Suprapubic skin (tissue), 4 donors: Measurements from ENCODE around the gene BAZ2B. TPM values are rescaled to one million over a fixed set of nuclear protein-coding genes. Genes with fewer than 3 reads are reported as not detected.

Source experiments
- DNase-seq, 2 donors: peaks; one replicate each; pipeline ENCODE4 v3.0.0-alpha.2; 2019; ENCODE audit warnings: low spot score in 2 of 2
- H3K27ac ChIP-seq: fragments of 200-600 bp; sonication (generic); one replicate; pipeline ENCODE4 v1.5.1; 2019
- H3K27me3 ChIP-seq: fragments of 200-600 bp; sonication (generic); one replicate; pipeline ENCODE4 v1.5.1; 2019
- H3K36me3 ChIP-seq: fragments of 200-600 bp; sonication (generic); one replicate; pipeline ENCODE4 v1.5.1; 2019
- H3K4me1 ChIP-seq: fragments of 200-600 bp; sonication (generic); one replicate; pipeline ENCODE4 v1.5.1; 2019
- H3K4me3 ChIP-seq: fragments of 200-600 bp; sonication (generic); one replicate; pipeline ENCODE4 v1.5.1; 2019; ENCODE audit warnings: mild to moderate bottlenecking
- H3K9me3 ChIP-seq: fragments of 200-600 bp; sonication (generic); one replicate; pipeline ENCODE4 v1.5.1; 2019
- EP300 ChIP-seq: sonication (generic); formaldehyde crosslinking; IDR thresholded peaks from one replicate; pipeline ENCODE4 v1.6.1; 2017; ENCODE audit warnings: antibody characterized with exemption
- POLR2A ChIP-seq, 2 donors: fragments of 450-650 bp; IDR thresholded peaks; one replicate each; pipeline ENCODE4 v1.6.1; 2017; ENCODE audit warnings: antibody characterized with exemption in 2 of 2, mild to moderate bottlenecking in 2 of 2, moderate library complexity in 2 of 2
- POLR2AphosphoS5 ChIP-seq, 3 donors: sonication (generic); formaldehyde crosslinking; IDR thresholded peaks; one replicate each; pipeline ENCODE4 v1.6.1; 2017; ENCODE audit warnings: antibody characterized with exemption in 3 of 3
- WGBS: methylation state at CpG from one replicate; pipeline ENCODE4 v1.1.5; 2018; 5-methylcytosine and 5-hydroxymethylcytosine counted together
- total RNA-seq, 4 donors: library from RNA; depleted of rRNA; stranded (reverse); fragments of >200 nt; gene quantifications; one replicate each; pipeline ENCODE4 v1.1.0, GENCODE V29; 2016
- TF ChIP-seq, protein P1 (sequence below), 2 donors: fragments of 200-600 bp in 1 of 2; fragments of 450-650 bp in 1 of 2; sonication (generic) in 1 of 2; IDR thresholded peaks; one replicate each; pipeline ENCODE4 v1.5.1; 2016 to 2019; ENCODE audit warnings: antibody characterized with exemption in 2 of 2, mild to moderate bottlenecking in 1 of 2, moderate library complexity in 1 of 2

Gene BAZ2B
- total RNA-seq, 4 donors from 2014 or later, result 61.7 to 185 (median 80.8) TPM

DNA sequence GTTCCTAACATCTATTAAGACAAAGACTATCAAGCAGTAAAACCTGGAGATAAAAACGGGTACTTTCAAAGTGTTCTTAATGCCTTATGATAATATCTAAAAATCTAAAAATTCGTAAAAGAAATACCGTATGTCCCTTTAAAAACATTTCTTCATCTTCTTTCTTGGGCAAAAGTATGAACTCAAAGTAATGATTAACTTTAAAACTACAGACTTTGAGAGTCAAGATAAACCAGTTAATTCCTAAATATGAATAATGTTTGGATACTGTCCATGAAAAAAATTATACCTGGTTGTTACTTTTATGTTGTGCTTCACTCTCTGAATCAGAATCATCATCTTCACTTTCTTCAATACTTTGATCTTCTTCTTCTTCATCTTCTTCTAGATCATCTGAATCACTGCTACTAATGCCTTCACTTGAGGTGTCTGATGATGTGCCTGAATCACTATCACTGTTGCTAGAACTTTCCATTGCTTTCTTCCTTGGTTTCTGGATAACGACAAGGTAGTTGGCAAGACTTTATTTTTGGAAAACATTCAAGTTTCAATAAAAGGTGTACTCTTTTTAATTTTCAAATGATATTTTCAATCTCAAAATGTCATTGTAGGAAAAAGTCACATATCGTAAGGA lies 177.5 kb downstream of the BAZ2B start:
- Histone ChIP-seq H3K4me1 (no peaks in the 10 kb centered on the region), H3K9me3 (no peaks in the 10 kb centered on the region), H3K36me3 (peaks cover 61% of the 10 kb centered on the region), H3K27me3 (no peaks in the 10 kb centered on the region), H3K27ac (no peak overlapping the region), H3K4me3 (no peak overlapping the region)
- TF ChIP-seq POLR2A (IDR thresholded peaks at IDR 0.05) (no peak), POLR2AphosphoS5 (IDR thresholded peaks at IDR 0.05) (no peak), EP300 (no peak)
- TF ChIP-seq, protein P1, sequence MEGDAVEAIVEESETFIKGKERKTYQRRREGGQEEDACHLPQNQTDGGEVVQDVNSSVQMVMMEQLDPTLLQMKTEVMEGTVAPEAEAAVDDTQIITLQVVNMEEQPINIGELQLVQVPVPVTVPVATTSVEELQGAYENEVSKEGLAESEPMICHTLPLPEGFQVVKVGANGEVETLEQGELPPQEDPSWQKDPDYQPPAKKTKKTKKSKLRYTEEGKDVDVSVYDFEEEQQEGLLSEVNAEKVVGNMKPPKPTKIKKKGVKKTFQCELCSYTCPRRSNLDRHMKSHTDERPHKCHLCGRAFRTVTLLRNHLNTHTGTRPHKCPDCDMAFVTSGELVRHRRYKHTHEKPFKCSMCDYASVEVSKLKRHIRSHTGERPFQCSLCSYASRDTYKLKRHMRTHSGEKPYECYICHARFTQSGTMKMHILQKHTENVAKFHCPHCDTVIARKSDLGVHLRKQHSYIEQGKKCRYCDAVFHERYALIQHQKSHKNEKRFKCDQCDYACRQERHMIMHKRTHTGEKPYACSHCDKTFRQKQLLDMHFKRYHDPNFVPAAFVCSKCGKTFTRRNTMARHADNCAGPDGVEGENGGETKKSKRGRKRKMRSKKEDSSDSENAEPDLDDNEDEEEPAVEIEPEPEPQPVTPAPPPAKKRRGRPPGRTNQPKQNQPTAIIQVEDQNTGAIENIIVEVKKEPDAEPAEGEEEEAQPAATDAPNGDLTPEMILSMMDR (IDR thresholded peaks at IDR 0.05), result no peak
- DNase-seq, result no peak
- WGBS, result 81% methylated on average over 5 of the region's 5 CpGs

DNA sequence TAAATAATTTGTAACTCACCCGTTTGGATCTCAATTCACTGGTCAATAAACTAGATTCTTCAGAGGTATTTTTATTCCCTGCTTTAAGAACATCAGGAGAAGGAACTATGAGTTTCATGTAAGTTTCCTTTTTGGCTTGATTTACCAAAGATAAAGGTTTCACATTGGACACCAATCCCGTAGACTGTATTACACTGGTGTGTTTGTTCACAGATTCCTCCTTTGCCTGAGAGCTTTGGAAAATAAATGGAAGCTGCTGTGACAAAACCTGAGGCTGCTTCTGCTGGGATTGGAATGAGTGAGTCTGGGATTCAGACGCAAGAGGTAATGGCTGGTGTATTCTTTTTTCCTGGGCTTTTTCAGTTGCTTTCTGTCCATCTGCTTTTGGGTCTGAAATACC lies 178.1 kb downstream of the BAZ2B start:
- Histone ChIP-seq H3K36me3 (peaks cover 60% of the 10 kb centered on the region), H3K4me1 (no peaks in the 10 kb centered on the region), H3K27me3 (no peaks in the 10 kb centered on the region), H3K27ac (no peak overlapping the region), H3K4me3 (no peak overlapping the region), H3K9me3 (no peaks in the 10 kb centered on the region)
- no peak for DNase-seq
- TF ChIP-seq POLR2AphosphoS5 (IDR thresholded peaks at IDR 0.05), result no peak
- WGBS, result 95% methylated on average over 3 of the region's 3 CpGs

DNA sequence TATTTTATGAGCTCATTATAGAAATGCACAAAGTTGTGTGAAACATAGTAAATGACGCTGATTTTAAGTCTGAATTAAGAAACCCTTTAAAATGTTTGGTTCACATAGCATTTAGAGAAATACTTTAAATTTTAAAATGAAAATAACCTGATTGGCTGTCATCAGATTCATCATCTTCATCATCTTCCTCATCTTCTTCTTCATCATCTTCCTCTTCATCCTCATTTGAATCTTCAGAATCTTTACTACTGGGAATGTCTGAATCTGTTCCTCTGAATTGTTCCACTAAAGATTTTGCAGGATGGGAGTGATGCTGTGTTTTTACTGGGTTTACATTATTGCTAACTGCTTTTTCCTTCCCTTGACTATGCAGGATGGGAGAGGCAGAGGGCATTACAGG lies 183.7 kb downstream of the BAZ2B start:
- Histone ChIP-seq H3K4me1 (no peaks in the 10 kb centered on the region), H3K36me3 (peaks cover 67% of the 10 kb centered on the region), H3K4me3 (no peak overlapping the region), H3K9me3 (no peaks in the 10 kb centered on the region), H3K27me3 (no peaks in the 10 kb centered on the region), H3K27ac (no peak overlapping the region)
- TF ChIP-seq POLR2A (IDR thresholded peaks at IDR 0.05), result no peak
- TF ChIP-seq EP300, result no peak
- no peak for TF ChIP-seq POLR2AphosphoS5 (IDR thresholded peaks at IDR 0.05)
- TF ChIP-seq, protein P1 (IDR thresholded peaks at IDR 0.05), result no peak
- 98% methylated on average over 1 of the region's 1 CpG for WGBS
- no peak for DNase-seq

DNA sequence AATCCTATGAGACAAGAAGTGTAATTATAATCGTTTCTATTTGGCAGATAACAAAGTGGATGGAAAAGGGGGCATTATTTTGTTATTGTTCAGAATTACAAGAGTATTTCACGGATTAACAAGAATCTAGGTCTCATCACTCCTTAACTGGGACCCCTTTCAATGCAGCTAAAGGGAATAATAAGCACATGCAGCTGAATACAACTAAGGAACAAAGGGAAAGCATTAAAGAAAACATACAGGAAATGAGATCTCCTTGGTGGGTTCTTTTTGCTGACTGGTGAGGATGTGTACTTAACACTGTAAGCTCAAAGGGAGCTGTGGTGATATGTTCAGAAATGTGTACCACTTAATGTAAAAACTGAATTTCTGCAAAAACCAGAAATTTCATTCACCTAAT lies 189.3 kb downstream of the BAZ2B start:
- no peak for DNase-seq
- Histone ChIP-seq H3K9me3 (no peaks in the 10 kb centered on the region), H3K4me3 (no peak overlapping the region), H3K27me3 (no peaks in the 10 kb centered on the region), H3K4me1 (no peaks in the 10 kb centered on the region), H3K36me3 (peaks cover 65% of the 10 kb centered on the region), H3K27ac (no peak overlapping the region)
- TF ChIP-seq POLR2AphosphoS5 (IDR thresholded peaks at IDR 0.05), result no peak
- TF ChIP-seq POLR2A (IDR thresholded peaks at IDR 0.05), result no peak
- TF ChIP-seq EP300, result no peak
- TF ChIP-seq, protein P1 (IDR thresholded peaks at IDR 0.05), result no peak
- 76% methylated on average over 2 of the region's 2 CpGs for WGBS

DNA sequence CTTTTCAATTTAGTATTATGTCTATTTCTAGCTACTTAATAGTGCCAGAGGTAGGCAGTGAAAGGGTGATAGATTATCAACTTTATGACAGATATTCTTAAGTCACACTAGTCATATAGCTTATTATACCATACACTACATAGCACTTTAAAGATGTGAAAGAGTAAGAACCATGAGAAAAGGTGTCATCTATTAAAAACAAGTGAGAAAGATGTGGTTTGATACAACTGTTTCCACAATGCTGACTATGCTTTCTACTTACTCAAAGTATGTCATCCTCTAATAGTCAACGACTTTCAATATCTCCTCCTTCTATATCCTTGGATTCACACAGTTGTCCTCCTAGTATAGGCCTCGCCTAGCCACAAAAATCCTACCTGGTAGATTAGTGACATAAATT lies 196.9 kb downstream of the BAZ2B start:
- H3K36me3 ChIP-seq, result peaks cover 33% of the 10 kb centered on the region
- DNase-seq, result no peak
- TF ChIP-seq EP300 (no peak), POLR2A (IDR thresholded peaks at IDR 0.05) (no peak), POLR2AphosphoS5 (IDR thresholded peaks at IDR 0.05) (no peak)
- TF ChIP-seq, protein P1 (IDR thresholded peaks at IDR 0.05), result no peak
- no peak overlapping the region for H3K4me3 ChIP-seq
- 92% methylated on average over 2 of the region's 2 CpGs for WGBS
- H3K27me3 ChIP-seq, result no peaks in the 10 kb centered on the region
- H3K4me1 ChIP-seq, result no peaks in the 10 kb centered on the region
- no peak overlapping the region for H3K27ac ChIP-seq
- no peaks in the 10 kb centered on the region for H3K9me3 ChIP-seq

DNA sequence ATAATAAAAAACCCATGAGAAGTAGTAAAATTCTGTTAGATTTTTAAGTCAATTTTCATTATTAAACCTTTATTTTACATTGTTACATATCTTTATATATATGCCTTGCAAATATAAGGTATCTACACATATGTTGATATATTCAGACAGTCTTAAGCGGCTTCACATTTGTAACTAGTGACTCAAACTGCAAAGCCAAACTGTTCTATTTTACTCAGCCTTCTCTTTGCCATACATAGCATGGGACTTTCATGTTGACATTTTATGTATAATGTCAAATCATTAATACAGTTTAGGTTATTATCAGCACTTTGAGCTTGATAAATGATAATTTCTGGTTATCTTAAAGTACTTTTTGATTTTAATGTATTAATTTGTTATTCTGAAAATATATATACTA lies 204.9 kb downstream of the BAZ2B start:
- Histone ChIP-seq H3K27ac (no peak overlapping the region), H3K27me3 (no peaks in the 10 kb centered on the region), H3K4me1 (no peaks in the 10 kb centered on the region), H3K9me3 (no peaks in the 10 kb centered on the region), H3K4me3 (no peak overlapping the region), H3K36me3 (peaks cover 51% of the 10 kb centered on the region)
- DNase-seq, result no peak
- WGBS, result 96% methylated on average over 1 of the region's 1 CpG
- TF ChIP-seq, protein P1 (IDR thresholded peaks at IDR 0.05), result no peak
- TF ChIP-seq EP300, result no peak
- TF ChIP-seq POLR2A (IDR thresholded peaks at IDR 0.05), result no peak
- TF ChIP-seq POLR2AphosphoS5 (IDR thresholded peaks at IDR 0.05), result no peak
